ENCODE results near the gene COL27A1. TPM values are rescaled to one million over a fixed set of nuclear protein-coding genes. Genes with fewer than 3 reads are reported as not detected.

COL27A1 gene
- polyA plus RNA-seq, 1 donor (not counting 4 experiments of a cell fraction or from before 2014, with no cell fraction given): 14.0 TPM

DNA sequence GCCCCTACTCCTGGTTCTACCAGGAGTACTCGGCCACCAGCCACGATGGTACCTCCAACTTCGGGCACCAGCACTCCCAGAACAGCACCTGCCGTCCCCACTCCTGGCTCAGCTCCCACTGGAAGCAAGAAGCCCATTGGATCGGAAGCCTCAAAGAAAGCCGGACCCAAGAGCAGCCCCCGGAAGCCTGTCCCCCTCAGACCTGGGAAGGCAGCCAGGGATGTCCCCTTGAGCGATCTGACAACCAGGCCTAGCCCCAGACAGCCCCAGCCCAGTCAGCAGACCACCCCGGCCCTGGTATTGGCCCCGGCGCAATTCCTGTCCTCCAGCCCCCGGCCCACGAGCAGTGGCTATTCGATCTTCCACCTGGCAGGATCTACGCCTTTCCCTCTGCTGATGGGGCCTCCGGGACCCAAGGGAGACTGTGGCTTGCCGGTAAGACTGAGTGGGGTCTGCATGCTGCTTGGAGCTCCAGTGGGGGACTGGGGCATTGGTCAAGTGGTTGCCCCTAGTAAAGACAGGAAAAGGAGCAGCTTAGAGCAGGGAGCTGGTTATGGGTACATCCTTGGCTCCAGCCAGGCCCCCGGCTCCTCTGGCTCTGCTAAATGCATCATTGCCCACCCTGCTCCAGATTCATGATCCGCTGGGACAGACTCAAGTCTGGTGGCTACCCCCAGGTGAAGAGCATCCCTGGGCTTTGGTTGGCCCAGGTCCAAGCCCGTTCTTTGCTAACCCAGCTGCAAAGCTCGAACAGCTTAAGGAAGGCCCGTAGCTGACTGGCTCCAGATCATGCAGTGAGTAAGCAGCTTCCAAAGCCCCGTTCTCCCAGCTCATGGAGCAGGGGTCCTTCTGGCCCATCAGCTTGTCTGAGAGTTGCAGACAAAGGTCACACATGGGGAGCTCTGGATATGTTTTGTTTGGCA lies 14.0 kb downstream of the COL27A1 start:
- H3K4me1 ChIP-seq (ENCODE audit: control insufficient read depth, extremely low read depth, insufficient read depth, low read length): peaks cover 20% of the 10 kb centered on the region
- no peak overlapping the region for H3K4me3 ChIP-seq (ENCODE audit: control insufficient read depth in 2 of 3, extremely low read depth in 1 of 3, insufficient read depth in 2 of 3, low read depth in 1 of 3, low read length in 3 of 3)
- DNase-seq (ENCODE audit: low read depth, low spot score): no peak
- H2AFZ ChIP-seq (ENCODE audit: control insufficient read depth, low read length): no peak overlapping the region
- H3K27ac ChIP-seq (ENCODE audit: control insufficient read depth, insufficient read depth, low read length): no peak overlapping the region
- no peaks in the 10 kb centered on the region for H4K20me1 ChIP-seq (ENCODE audit: control insufficient read depth, extremely low read depth, insufficient read depth, low read length)
- H3K9me1 ChIP-seq (ENCODE audit: control insufficient read depth, extremely low read depth, insufficient read depth, low read length): peaks cover 6% of the 10 kb centered on the region
- no peak for TF ChIP-seq EZH2 (IDR thresholded peaks at IDR 0.05; ENCODE audit: low read length)
- no peak for TF ChIP-seq CTCF (optimal IDR thresholded peaks at IDR 0.05 in 1 of 3, IDR thresholded peaks at IDR 0.05 in 1 of 3, conservative IDR thresholded peaks at IDR 0.05 in 1 of 3; ENCODE audit: extremely low read depth in 1 of 3, insufficient read depth in 2 of 3, low read length in 3 of 3)
- FAIRE-seq: no peak
- H3K27me3 ChIP-seq (ENCODE audit: control insufficient read depth, extremely low read depth, insufficient read depth, low read length): no peaks in the 10 kb centered on the region
- H3K9ac ChIP-seq (ENCODE audit: control insufficient read depth, extremely low read depth, insufficient read depth, low read length): no peak overlapping the region
- H3K79me2 ChIP-seq (ENCODE audit: control insufficient read depth, insufficient read depth, low read length): peaks cover 22% of the 10 kb centered on the region
- no peaks in the 10 kb centered on the region for H3K9me3 ChIP-seq (ENCODE audit: control insufficient read depth, low read depth, low read length)
- H3K36me3 ChIP-seq (ENCODE audit: control insufficient read depth in 2 of 2, extremely low read depth in 1 of 2, insufficient read depth in 2 of 2, low read length in 2 of 2): peaks cover 10 to 25% of the 10 kb centered on the region in 2 experiments
- no peak overlapping the region for H3K4me2 ChIP-seq (ENCODE audit: control insufficient read depth, extremely low read depth, insufficient read depth, low read depth, low read length)
- dilution Hi-C loops (cut with MboI; ENCODE audit: extremely low pct_ligation_motif_present, low sequenced_read_pairs): no loop called here

GRCh38 chr9:114169952-114170770 lies 14.8 kb downstream of the COL27A1 start:
- no peak overlapping the region for H2AFZ ChIP-seq (ENCODE audit: control insufficient read depth, low read length)
- TF ChIP-seq EZH2 (IDR thresholded peaks at IDR 0.05; ENCODE audit: low read length) (no peak), CTCF (optimal IDR thresholded peaks at IDR 0.05 in 1 of 3, IDR thresholded peaks at IDR 0.05 in 1 of 3, conservative IDR thresholded peaks at IDR 0.05 in 1 of 3; ENCODE audit: extremely low read depth in 1 of 3, insufficient read depth in 2 of 3, low read length in 3 of 3) (no peak)
- H3K9me1 ChIP-seq (ENCODE audit: control insufficient read depth, extremely low read depth, insufficient read depth, low read length): peaks cover 5% of the 10 kb centered on the region
- no peaks in the 10 kb centered on the region for H3K27me3 ChIP-seq (ENCODE audit: control insufficient read depth, extremely low read depth, insufficient read depth, low read length)
- no peak overlapping the region for H3K9ac ChIP-seq (ENCODE audit: control insufficient read depth, extremely low read depth, insufficient read depth, low read length)
- no peak overlapping the region for H3K4me3 ChIP-seq (ENCODE audit: control insufficient read depth in 2 of 3, extremely low read depth in 1 of 3, insufficient read depth in 2 of 3, low read depth in 1 of 3, low read length in 3 of 3)
- FAIRE-seq (no peak), DNase-seq (ENCODE audit: low read depth, low spot score) (no peak)
- H3K4me1 ChIP-seq (ENCODE audit: control insufficient read depth, extremely low read depth, insufficient read depth, low read length): peaks cover 20% of the 10 kb centered on the region
- H3K4me2 ChIP-seq (ENCODE audit: control insufficient read depth, extremely low read depth, insufficient read depth, low read depth, low read length): no peak overlapping the region
- peaks cover 19% of the 10 kb centered on the region for H3K79me2 ChIP-seq (ENCODE audit: control insufficient read depth, insufficient read depth, low read length)
- H3K36me3 ChIP-seq (ENCODE audit: control insufficient read depth in 2 of 2, extremely low read depth in 1 of 2, insufficient read depth in 2 of 2, low read length in 2 of 2): peaks cover 9 to 25% of the 10 kb centered on the region in 2 experiments
- H4K20me1 ChIP-seq (ENCODE audit: control insufficient read depth, extremely low read depth, insufficient read depth, low read length): no peaks in the 10 kb centered on the region
- dilution Hi-C loops (cut with MboI; ENCODE audit: extremely low pct_ligation_motif_present, low sequenced_read_pairs): no loop called here
- H3K27ac ChIP-seq (ENCODE audit: control insufficient read depth, insufficient read depth, low read length): no peak overlapping the region
- no peaks in the 10 kb centered on the region for H3K9me3 ChIP-seq (ENCODE audit: control insufficient read depth, low read depth, low read length)

Measured in keratinocyte (primary cell).